GM12865 (cell line): ENCODE results near the gene GINM1.

ENCODE experiments used
- DNase-seq: peaks from one replicate; pipeline ENCODE4 v3.0.0; 2010; ENCODE audit warnings: low read depth
- H3K4me3 ChIP-seq: 2 replicates; pipeline ENCODE4 v1.5.1; 2011; ENCODE audit warnings: mild to moderate bottlenecking, low read depth, low read length, control low read depth
- CTCF ChIP-seq: IDR thresholded peaks from 2 replicates; pipeline ENCODE4 v1.5.1; 2011; ENCODE audit warnings: low read length, control low read depth, low read depth, inconsistent platforms; ENCODE audit not compliant: insufficient read depth; ENCODE audit errors: missing control alignments

GINM1 gene

GRCh38 chr6:149586149-149586548, 20.0 kb downstream of the GINM1 start:
- H3K4me3 ChIP-seq = no peak overlapping the region
- no peak for TF ChIP-seq CTCF
- no peak for DNase-seq

- no peak overlapping the region for H3K4me3 ChIP-seq
- no peak for TF ChIP-seq CTCF
- DNase-seq = no peak
Measured at GRCh38 chr6:149592983-149593382, 26.8 kb downstream of the GINM1 start.

- TF ChIP-seq CTCF = no peak
- no peak for DNase-seq
- no peak overlapping the region for H3K4me3 ChIP-seq
Measured at GRCh38 chr6:149593408-149593807, 27.2 kb downstream of the GINM1 start.

GRCh38 chr6:149600508-149600907, 34.3 kb downstream of the GINM1 start:
- no peak for TF ChIP-seq CTCF
- no peak overlapping the region for H3K4me3 ChIP-seq
- DNase-seq = no peak

GRCh38 chr6:149608381-149608982, 42.3 kb downstream of the GINM1 start:
- TF ChIP-seq CTCF = no peak
- no peak overlapping the region for H3K4me3 ChIP-seq
- no peak for DNase-seq

GRCh38 chr6:149614337-149614736, 48.2 kb downstream of the GINM1 start:
- no peak for DNase-seq
- no peak overlapping the region for H3K4me3 ChIP-seq
- TF ChIP-seq CTCF = no peak

- no peak overlapping the region for H3K4me3 ChIP-seq
- no peak for TF ChIP-seq CTCF
- DNase-seq = no peak
Measured at GRCh38 chr6:149615805-149616204, 49.6 kb downstream of the GINM1 start.
